Keratinocyte (primary cell): ENCODE results near the gene GNA15.

ENCODE experiments used
- EZH2 ChIP-seq: IDR thresholded peaks from one replicate; pipeline ENCODE4 v1.6.1; 2012; ENCODE audit warnings: inconsistent platforms, mild to moderate bottlenecking, low read length, moderate library complexity
- TF ChIP-seq, protein P1 (sequence below), 3 experiments: IDR thresholded peaks in 1 of 3; conservative IDR thresholded peaks in 1 of 3; optimal IDR thresholded peaks in 1 of 3; 2 replicates in 2 of 3; 3 replicates in 1 of 3; pipeline versions ENCODE3 to v1.5.1; 2011; ENCODE audit warnings: low read length in 3 of 3, mild to moderate bottlenecking in 3 of 3, moderate library complexity in 2 of 3, control low read depth in 1 of 3, inconsistent platforms in 1 of 3; ENCODE audit not compliant: insufficient read depth in 2 of 3; ENCODE audit errors: extremely low read depth in 1 of 3

DNA sequence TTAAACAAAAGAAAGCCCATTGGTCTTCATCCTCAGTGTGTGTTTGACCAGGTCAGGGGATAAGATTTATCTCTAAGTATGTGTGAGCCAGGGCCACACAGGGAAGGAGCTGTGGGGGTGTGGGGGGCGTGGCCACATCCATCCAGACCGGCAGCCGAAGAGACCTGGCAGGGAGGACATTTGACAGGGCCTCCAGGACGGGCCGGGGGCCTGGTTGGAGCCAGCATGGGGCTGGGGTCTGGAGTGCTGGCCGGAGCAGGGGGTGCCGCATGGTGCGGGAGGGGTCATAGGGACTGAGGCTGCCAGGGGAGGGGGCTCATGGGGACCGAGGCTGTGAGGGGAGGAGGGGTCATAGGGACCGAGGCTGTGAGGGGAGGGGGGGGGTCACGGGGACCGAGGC is 20.4 kb upstream of the GNA15 start:
- TF ChIP-seq, protein P1, sequence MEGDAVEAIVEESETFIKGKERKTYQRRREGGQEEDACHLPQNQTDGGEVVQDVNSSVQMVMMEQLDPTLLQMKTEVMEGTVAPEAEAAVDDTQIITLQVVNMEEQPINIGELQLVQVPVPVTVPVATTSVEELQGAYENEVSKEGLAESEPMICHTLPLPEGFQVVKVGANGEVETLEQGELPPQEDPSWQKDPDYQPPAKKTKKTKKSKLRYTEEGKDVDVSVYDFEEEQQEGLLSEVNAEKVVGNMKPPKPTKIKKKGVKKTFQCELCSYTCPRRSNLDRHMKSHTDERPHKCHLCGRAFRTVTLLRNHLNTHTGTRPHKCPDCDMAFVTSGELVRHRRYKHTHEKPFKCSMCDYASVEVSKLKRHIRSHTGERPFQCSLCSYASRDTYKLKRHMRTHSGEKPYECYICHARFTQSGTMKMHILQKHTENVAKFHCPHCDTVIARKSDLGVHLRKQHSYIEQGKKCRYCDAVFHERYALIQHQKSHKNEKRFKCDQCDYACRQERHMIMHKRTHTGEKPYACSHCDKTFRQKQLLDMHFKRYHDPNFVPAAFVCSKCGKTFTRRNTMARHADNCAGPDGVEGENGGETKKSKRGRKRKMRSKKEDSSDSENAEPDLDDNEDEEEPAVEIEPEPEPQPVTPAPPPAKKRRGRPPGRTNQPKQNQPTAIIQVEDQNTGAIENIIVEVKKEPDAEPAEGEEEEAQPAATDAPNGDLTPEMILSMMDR (optimal IDR thresholded peaks at IDR 0.05 in 1 of 3, IDR thresholded peaks at IDR 0.05 in 1 of 3, conservative IDR thresholded peaks at IDR 0.05 in 1 of 3; ENCODE audit: extremely low read depth in 1 of 3, insufficient read depth in 2 of 3, low read length in 3 of 3): no peak
- TF ChIP-seq EZH2: no peak
